RPMI7951 (cell line): ENCODE results near the gene SRRM4. TPM values are rescaled to one million over a fixed set of nuclear protein-coding genes. Genes with fewer than 3 reads are reported as not detected.
"Not testable (repeated sequence)": the region's sequence is repeated elsewhere in the genome, so short reads cannot be mapped to it uniquely, and the experiment has no call there.

ENCODE experiments used
- DNase-seq: peaks from one replicate; pipeline ENCODE4 v3.0.0-alpha.2; 2012; ENCODE audit warnings: low read depth
- total RNA-seq: library from RNA; depleted of rRNA; stranded (reverse); fragments of >200 nt; shearing (Covaris generic); gene quantifications from 2 replicates; pipeline ENCODE4 v1.2.3, GENCODE V29; 2014

SRRM4 gene
- total RNA-seq, 1 experiment from 2014 or later: not detected

DNA sequence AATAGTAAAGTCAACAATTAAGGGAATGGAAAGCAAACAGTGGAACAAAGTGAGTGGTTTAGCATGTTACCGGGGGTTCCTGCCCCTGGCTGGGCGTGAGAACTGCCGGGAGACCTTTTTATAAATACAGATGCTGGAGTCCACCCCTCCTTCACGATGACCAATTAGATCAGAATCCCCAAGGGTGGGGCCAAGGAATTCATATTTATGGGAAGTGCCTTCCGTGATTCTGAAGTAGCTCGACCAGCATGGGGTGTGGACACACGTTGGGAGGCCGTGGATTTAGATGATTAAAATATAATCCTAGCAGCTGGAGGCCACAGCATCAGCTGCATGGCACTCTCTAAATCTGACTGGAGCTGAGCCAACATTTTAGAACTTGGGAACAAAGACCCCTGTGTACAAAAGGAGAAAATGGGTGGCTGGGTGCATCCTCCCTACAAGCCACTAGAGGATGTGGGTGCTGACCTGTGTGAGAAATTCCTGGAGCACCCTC is 87.9 kb downstream of the SRRM4 start:
- no peak for DNase-seq

DNA sequence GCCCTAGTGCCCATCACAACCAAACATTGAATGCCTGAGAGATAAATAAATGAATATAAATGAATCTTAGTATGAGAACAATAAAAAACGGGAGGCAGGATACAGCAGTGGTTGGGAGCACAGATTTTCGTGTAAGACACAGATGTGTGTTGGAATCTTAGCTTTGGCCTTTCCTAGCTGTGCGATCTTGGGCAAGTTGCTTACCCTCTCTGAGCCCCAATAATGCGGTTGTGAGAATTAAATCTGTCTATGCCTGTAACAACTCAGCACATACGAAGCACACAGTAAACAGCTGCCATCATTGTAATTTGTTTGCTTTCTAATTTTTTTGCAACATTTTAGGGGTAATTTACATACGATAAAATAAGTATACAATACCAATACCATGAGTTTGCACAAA is 89.8 kb downstream of the SRRM4 start:
- DNase-seq: no peak

DNA sequence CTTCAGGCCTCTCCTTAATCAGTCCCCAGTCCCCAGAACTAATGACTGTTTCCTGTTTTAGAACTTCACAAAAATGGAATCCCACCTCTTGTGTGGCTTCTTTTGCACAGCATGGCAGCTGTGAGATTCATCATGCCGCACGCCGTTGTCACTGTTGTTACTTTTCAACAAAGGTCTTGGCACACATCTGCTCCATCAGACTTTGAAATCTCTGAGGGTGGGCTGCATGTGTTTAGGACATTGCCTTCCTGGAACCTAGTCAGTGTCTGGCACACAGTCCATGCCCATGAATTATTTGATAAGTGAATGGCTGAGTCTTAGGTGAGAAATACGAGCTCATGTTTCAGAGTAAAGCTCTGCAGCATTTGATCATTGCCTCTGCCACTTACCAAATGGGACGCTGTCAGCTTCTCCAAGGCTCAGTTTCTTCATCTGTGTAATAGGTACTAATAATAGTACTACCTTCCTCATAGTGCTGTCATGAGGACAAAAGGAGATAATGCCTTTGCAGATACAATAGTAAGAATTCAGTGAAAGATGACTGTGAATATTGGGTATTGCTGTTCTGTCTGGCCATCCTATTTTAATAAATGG is 90.4 kb downstream of the SRRM4 start:
- DNase-seq: no peak

DNA sequence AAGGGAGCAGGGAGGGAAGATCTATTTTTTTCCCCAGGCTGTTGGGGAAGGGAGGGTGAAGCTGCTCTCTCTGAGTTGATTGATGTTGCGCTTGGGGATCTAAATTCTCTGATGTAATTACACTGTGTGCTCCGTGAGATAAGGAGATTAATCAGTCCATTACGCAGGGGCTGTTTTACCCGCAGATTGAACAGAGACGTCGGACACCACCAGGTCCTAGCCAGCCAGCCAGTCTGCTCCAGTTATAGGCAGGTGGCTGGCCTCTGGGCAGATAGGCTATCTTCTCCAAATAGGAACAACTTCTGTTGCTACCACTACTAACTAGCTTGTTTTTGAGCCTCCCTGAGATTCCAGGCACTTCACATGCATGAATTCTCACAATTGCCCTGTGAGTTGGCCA is 91.1 kb downstream of the SRRM4 start:
- no peak for DNase-seq

DNA sequence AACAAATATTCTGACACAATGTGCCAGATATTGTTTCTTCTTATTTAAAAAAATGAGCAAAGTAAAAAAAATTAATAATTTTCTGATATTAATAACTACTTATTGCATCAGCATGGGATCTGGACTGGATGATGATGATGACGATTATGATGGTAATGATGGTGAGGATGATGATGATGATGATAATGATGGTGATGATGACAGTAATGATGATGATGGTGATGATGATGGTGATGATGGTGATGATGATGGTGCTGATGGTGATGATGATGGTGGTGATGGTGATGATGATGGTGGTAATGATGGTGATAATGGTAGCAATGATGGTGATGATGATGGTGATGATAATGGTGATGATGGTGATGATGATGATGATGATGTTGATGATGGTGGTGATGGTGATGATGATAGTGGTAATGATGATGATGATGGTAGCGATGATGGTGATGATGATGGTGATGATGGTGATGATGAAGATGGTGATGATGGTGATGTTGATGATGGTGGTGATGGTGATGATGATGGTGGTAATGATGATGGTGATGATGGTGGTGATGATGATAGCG is 94.0 kb downstream of the SRRM4 start:
- DNase-seq: no peak

DNA sequence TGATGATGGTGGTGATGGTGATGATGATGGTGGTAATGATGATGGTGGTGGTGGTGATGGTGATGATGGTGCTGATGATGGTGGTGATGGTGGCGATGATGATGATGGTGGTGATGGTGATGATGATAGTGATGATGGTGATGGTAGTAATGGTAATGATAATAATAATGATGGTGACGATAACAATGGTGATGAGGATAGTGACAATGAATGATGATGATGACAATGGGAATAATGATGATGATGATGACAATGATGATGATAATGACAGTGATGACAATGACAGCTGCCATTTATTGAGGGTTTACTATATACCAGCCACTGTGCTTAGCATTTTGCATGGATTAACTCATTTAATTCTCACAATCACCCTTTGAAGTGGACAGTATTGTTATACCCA is 94.6 kb downstream of the SRRM4 start:
- no peak for DNase-seq

DNA sequence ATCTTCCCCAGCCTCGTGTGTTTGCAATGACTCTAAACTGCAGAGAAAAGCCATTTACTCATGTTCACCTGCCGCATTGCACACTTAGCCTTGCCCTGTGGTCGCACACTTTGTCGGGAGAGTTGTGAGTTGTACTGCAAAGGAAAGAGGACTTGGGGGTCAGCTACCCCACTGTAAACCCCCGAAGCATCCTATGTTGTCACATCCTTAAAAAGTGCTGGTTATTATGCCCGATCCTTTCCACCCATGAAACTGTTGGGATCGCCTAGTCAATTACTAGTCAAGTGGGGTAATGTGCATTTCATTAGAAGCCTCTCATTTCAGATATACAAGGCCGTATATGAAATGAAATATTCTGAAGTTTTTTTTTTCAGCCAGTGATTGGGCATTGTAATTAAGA is 98.2 kb downstream of the SRRM4 start:
- DNase-seq: no peak

DNA sequence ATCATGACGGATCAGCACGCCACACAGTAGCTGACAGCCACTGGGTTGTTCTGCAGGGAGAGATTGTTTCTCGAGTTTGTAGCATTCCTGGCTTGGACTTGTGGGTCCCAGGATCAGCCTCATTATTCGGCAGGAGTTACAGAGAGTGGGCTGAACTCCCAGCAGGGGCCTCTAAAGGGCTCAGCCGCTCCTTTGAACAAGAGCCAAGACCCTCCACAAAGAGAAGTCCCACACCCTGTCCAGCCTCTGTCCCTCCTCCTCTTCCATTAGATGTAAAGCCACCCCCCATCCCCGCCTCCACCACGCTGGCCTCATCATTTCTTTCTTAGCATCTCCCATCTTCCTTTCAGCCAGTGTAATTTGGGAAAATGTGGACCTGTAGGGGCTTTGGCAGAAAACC is 100.7 kb downstream of the SRRM4 start:
- DNase-seq: no peak

DNA sequence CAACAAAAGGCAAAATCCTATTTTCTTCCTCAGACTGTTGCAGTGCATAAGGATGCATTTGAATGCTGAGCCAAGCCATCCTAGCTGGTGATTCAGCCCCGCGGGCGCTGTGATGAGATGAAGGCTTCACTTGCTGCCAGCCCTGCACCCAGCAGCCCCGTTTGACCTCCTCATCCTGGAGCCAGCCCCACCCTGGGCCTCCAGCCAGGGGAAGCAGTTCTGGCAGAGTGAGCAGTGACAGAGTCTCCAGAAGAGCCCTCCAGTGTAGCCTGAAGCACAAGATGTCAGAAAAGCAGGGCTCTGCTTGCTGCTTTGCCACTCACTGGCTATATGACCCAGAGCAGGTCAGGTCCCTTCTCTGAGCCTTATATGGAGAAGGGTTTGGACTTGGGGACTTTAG is 101.2 kb downstream of the SRRM4 start:
- DNase-seq: no peak

DNA sequence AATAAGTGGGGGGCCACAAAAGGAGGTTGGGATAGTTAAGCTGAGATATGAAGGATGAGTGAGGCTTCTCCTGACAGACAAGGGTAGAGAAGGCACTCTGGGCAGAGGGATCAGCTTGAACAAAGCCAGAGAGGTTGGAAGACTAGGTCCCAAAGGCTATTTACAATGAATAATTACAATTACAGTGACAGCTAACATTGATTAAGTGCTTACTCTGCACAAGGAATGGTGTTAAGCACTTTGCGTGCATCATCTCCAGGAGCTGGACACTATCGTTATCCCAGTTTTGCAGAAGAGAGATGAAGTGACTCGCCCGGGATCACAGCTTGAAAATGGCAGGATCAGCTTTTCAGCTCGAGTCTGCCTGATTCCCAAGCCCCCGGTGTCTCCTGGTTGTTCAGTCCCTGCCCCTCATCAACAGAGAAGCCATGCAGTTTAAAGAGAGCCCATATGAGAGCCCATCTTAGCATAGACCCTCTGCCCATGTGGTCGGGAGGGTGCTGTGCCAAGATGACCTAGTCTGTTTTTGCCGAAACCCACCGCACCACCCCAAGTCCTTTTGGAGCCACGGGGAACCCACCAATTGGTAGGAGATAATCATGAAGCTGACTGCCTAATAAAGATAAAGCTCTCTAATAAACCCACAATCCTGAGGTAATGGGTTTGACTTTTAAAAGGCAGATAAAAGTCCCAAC is 107.5 kb downstream of the SRRM4 start:
- DNase-seq: no peak

DNA sequence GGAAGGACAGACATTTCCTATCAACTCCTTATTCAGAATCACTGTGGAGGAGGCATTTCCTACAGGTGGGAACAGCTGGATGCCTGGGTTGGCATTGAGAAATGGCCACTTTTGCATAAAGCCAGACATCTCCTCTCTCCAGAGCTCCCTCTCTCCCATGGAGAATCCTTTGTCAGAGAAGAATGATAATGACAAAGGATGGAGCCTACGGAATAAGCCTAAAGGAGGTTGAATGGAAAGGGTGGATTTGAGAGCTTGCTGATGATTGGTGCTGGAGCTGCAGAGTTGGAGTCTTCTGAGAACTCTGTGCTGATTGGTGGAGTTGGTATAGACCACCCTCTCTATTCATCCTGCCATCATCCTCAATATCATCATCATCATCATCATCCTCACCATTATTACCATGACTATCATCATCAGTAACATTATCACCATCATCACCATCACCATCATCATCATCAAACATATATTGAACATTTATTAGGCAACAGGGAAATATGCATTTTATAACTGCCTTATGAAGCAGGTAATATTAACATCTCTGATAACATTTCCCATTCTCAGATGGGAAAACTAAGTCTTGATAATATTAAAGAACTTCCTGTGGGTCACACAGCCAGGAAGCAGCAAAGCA is 108.2 kb downstream of the SRRM4 start:
- no peak for DNase-seq

DNA sequence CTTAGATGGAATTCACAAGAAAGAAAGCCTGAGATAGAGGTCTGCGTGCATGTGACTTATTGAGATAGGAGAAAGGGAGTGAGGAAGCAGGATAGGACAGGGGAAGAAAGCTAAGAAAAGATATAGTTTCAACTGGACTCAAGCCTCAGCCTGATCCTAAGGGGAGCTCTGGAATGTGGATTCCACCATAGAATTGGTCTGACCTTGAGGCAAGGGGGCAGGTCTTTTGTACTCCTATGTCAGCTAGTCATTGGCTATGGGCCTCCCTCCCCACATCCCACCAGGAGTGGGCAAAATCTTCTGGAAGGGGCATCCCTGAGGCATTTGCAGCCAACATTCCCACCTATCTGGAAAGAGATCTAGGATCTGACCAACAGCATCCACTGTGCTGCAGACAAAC is 108.9 kb downstream of the SRRM4 start:
- no peak for DNase-seq

DNA sequence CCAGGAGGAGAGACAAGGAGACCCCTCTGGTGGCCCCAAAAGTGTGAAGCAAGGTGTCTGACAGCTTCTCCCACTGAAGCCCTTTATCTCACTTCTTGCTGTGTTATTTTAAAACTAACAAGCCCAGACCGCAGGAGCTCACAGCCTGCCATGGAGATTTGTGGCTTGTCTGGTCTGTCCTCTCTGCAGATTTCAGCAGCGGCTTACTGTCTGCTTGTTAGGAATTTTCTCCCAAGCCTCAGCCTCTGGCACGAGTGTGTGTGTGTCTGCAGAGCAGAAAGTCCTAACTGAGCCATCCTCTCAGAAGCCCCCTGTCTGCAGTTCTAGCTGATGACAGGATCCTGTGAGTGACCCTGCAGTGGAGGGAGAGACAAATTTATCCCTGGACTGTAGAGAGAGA is 109.5 kb downstream of the SRRM4 start:
- DNase-seq: no peak

DNA sequence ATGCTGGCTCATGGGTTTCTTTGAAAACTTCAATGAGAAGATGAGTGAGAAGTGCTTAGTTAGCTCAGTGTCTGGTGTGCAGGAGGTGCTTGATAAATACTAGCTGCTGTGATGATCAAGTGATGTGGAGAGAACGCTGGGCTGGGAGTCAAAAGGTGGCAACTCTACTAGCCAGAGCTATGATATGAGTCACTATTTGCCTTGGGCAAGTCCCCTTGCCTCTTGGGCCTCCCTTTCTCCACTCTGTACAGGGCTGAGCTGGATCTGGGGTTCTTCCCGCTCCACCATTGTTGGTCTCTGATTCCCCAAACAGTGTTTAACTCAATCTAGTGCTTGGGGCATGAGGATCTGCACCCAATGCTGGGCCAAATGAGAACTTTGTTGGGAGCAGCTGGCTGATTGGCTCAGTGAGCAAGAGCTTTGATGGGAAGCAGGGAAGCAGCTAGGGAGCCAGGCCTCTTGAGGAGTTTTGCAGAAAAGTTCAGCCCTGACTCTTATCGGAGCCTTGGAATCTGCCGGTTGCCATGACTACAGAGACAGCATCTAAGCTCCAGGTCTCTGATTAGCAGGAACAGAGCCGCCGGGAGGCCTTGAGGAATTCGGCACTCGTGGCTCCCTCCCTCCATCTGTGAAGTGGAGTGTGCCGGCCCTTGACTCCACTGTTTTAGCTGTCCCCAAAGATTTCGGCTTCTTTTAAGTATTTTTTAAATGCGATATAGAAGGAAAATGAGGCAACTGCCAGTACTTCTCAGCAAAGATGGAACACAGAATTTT is 115.3 kb downstream of the SRRM4 start:
- no peak for DNase-seq

DNA sequence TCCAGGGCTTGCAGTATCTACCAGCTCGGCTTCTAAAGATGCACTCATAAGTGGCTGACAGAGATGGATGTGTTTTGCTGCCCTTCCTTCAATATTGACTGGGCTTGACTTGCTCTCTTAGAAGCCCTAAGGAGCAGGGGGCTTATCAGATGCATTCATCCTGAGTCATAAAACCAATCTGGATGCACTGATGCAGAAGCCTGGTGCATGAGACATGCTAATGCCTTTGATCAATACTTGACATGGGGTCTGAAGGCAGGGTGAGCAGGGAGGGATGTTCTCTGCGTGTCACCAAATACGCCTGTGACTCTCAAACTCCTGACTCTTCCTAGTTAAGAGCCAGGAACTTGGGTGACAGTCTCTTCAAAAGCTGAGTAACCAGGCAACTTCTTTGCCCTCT is 119.6 kb downstream of the SRRM4 start:
- no peak for DNase-seq

DNA sequence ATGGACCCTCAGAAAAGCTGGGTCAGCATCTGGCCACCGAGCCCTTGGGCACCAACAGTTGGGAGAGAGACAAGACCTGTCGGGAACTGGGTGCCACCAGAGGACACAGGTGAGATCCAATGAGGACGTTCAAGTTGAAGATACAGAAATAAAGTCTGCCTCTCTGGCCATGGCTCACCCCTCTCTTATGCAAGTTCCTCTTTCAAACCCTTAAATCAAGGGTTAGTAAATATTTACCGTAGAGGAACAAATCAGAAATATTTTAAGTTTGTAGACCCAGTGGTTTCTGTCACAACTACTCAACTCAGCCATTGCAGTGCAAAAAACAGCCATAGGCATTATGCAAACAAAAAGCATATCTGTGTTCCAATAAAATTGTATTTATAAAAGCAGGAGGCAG is 120.9 kb downstream of the SRRM4 start:
- no peak for DNase-seq

DNA sequence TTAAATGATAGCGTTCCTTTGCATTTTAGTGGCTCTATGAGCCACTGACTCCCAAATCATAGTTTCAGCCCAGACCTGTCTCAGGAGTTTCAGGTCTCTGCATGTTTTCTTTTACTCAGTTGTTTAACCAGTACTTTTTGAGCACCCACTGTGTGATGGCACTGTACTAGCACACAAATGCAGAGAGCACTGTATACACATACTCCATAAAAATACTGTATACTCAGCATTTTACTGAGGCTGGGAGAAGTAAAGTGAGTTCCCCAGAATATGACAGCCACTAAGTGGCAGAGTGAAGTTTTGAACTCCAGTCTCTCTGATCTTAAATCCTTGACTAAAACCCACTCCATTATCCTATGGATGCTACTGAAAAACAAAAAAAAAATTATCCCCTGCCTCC is 121.4 kb downstream of the SRRM4 start:
- no peak for DNase-seq

DNA sequence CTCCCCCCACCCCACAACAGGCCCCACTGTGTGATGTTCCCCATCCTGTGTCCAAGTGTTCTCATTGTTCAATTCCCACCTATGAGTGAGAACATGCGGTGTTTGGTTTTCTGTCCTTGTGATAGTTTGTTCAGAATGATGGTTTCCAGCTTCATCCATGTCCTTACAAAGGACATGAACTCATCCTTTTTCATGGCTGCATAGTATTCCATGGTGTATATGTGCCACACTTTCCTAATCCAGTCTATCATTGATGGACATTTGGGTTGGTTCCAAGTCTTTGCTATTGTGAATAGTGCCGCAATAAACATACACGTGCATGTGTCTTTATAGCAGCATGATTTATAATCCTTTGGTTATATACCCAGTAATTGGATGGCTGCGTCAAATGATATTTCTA is 123.6 kb downstream of the SRRM4 start:
- not testable (repeated sequence) for DNase-seq

DNA sequence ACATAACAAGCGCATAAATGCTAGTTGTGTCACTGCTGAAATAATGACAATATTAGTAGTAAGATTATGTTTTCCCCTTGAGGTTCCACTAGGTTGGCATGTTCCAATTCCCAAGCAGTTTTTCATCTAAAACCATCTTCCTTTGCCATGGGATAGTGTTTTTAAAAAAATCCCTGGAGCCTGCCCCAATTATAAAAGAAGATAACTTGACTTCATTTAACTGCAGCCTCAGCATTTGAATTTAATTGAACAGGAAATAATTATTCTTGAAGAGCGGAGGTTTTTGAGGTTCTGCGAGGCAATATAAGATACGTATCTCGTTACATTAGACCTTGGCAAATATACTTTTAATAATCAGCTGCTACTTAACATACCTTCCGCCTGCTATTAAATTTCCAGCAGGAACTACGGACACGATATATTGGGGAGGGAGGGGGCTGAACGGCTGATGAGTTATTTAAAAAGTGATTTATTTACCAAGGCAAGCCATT is 132.2 kb downstream of the SRRM4 start:
- DNase-seq: no peak

DNA sequence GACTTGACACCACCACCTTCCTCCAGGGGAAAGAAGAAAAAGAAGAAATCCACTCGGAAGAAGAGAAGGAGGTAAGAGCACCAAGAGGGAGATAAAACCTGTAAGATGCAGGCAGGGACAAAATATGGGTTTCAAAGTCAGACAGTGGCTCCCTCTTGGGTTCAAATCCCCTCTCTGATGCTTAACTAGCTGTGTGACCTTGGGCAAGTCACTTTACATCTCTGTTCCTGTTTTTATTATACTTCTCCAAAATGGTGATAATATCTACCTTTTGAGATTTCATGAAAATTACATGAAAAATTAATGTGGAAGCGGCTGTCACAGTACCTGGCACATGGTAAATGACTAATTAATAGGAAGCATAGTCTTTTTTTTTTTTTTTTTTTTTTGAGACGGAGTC is 133.0 kb downstream of the SRRM4 start:
- no peak for DNase-seq

DNA sequence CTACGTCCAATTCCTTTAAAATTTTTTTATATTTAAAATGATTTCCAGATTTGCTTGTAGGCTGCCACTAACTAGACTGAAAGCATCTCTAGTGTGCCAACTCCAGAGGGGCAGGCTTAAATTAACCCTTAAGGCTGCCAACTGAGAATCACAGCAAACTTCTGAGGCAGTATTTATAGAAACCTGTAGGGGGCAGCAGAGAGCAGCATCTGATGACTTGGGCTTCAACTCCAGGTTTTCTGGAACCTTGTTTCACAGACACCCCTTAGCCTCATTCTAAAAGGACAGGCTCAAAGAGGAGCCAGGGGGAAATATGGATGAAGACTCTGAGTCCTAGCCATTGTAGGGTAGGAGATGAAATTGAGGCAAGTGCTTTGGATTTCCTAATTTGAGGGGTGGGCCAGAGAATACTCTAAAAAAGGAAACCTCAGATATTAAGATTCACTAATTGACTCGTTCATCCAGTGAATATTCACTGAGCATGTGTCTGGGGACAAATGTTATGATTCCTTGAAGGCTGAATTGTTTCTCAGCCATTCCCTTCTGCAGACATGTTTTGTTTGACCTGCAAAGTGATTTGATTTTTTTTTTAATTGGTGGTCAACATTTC is 134.1 kb downstream of the SRRM4 start:
- peak; percentile 18 for DNase-seq

DNA sequence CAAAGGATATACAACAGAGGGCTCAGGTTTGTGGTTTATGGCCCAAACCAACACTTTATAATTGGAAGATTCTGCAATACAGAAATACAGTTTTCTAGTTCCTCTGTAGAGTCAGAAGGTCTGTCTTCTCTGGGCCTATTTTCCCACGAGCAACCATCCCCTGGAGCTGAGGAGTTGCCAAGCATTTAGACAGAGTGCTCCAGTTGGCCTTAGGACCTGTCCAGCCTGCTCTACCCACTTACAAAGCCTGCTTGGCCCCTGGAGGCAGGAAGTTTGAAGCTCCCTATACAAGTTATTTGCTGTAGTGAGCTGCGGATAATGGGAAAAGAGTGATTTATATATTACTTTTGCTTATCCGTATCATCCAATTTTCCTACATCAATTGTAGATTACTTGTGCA is 136.6 kb downstream of the SRRM4 start:
- no peak for DNase-seq
